GM19351 (cell line): ENCODE results near the gene KIF19.

Experiments
- ATAC-seq: cut with Tn5 transposase; IDR thresholded peaks from one replicate; pipeline ENCODE4 v1.9.1; 2021; ENCODE audit warnings: mild to moderate bottlenecking, moderate library complexity; ENCODE audit not compliant: unreplicated experiment

KIF19 gene

DNA sequence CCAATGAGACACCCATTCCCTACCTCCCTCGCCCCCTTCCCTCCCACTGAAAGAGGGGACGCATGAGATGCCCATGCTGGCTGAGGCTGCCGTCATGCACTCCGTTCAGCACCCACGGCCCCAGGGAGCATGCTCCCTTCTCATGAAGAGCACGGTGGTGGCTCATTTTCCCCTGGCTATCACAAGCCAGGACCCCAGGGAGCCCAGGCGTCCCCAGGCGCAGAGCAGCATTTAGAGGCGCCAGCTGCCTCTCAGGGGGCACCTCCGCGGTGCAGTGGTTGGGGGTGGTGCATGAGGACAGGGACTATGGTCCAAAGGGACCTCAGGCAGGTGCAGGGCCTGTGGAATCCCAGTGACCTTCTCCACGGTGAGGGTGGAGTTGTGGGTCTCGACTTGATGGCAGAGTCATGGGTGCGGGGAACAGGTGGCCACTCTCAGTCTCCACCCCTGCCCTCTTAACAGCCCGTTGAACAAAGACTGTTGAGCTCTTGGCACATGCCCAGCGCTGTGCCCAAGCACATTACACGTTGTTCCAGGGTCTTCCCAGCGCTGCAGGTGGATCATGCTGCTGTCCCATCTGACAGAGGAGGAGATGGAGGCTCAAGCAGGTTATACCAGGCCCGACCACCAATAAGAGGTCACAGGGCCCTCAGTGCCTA is 13.6 kb downstream of the KIF19 start:
- no peak for ATAC-seq

DNA sequence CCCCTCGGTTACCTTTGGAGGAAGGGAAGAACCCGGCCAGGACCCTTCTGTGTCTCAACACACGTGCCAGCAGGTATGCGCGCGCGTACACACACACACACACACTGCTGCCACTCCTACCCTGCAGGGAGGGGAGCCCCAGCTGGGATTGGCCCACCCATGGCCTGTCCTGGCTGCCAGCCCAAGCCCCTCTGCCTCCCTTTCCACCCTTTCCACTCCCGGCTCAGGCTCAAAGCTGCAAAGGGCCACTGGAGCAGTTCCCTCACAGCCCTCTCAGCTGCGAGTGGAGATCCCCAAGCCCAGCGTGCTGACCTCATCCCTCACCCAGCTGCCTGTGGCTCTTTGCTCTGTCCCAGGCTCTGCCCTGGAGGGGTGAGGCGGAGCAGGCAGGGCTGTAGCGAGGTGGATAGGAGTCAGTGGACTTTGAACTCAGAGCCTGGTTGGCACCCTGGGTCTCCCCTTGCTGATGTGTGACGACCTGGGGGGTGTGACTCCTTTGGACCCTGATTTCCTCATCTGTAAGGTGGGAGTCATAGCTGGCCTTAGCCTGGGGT is 14.5 kb downstream of the KIF19 start:
- ATAC-seq = no peak

DNA sequence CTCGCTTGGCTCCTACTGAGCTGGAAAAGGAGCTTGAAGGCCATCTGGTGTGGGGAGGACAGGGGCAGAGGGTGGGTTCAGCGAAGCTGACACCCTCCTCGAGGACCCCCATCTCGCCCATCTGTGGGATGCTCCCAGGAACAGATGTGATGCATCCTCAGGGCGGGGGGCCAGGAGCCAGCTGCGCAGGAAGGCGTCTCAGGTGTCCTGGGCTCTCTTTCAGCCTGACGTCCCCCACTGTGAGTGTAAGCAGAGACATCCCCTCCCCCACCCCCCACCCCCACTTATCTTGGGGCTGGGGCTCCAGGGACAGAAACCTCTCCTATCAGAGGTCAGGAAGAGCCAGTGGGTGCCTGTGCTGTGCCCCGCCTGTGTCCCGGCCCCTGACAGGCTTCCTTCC is 16.2 kb downstream of the KIF19 start:
- ATAC-seq = no peak

DNA sequence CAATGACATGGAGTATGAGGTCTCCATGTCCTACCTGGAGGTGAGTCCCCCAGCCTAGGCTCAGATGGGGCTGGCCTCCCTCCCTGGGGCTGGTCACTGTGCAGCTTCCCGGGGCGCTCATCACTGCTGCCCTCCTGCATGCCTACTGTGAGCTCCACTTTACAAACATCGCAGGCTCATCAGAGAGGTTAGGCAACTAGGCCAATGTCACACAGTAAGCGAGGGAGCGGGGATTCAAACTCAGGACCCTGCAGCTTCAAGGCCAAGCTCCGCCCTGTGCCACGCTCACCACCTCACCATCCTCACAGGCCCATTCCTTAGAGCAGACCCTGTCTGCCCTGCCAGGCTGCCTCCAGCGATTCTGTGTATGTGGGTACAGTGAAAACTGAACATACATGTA is 17.1 kb downstream of the KIF19 start:
- no peak for ATAC-seq

DNA sequence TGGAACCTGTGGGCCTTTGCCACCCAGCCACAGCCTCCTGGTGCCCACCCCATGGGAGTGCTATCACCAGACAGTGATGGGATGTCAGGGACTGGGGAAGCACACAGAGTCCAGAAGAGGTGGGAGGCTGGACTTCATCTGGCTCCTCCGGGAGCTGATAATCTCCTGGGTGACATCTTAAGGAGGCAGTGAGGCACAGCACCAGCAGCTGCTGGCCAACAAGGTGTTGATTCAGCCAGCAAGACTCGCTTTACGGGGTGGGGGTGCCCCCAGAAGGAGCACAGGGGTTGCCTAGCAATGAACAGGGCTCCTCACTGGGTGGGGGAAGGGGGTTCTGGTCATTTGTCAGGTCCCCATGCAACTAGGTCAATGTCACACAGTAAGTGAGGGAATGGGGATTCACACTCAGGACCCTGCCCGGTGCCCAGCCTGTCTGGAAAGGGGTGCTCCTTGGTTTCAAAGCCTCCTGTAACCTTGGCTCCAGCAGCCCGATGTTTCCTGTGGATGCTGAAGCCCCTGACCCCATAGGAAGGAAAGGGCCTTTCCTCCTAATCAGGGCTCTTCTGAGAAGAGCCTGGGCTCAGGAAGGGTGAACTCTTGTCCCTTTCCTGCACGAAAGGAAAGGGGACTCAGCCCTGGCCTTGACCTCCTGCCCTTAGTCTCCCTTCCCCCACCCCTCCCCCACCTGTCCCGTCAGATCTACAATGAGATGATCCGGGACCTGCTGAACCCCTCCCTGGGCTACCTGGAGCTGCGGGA is 17.7 kb downstream of the KIF19 start:
- ATAC-seq = no peak

DNA sequence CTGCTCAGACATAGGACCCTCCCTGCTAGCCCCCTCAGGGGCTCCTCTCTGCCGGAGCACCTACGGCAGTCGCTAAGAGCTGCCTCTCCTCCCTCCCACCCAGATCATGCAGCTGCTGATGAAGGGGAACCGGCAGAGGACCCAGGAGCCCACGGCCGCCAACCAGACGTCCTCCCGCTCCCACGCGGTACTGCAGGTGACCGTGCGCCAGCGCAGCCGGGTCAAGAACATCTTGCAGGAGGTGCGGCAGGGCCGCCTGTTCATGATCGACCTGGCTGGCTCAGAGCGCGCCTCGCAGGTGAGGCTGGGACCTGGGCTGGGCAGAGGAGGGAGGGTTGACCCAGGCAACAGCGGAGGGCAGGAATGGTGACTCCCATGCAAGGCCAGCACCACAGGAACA is 18.6 kb downstream of the KIF19 start:
- ATAC-seq = no peak

DNA sequence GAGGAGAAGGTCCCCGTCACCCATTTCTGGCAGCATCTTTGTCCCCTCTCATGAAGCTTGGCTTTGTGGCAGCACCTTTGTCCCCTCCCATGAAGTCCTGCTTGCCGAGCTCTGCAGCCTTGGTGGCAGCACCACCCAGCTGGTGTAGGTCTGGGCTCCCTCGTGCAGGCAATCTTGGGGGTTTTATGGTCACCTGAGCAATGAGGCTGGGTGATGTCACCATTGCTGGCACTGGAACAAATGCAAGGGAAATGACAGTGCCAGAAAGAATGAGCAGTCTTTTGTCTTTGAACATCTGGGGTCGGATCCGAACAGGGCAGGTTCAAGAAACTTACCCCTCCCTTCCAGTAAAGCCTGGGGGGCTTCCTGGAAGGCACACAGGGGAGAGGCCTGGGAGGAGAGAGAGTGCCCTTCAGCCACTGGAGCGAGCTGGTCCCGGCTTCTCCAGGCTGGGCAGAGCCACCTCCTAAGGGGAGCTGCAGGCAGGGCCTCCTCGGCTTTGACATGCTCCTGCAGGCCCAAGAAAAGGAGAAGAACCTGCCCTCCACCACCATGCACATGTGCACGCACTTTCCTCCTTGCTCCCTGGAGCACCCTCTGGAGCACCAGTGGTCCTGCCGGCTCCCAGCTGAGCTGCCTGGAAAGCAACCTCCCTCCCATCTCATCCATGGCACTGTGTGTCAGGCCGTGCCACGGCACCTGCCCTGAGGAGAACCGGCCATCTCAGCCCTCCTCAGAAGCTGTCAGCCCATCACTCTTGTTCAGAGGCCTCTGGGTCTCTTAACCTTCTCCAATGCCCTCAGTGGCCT is 19.6 kb downstream of the KIF19 start:
- ATAC-seq = no peak

DNA sequence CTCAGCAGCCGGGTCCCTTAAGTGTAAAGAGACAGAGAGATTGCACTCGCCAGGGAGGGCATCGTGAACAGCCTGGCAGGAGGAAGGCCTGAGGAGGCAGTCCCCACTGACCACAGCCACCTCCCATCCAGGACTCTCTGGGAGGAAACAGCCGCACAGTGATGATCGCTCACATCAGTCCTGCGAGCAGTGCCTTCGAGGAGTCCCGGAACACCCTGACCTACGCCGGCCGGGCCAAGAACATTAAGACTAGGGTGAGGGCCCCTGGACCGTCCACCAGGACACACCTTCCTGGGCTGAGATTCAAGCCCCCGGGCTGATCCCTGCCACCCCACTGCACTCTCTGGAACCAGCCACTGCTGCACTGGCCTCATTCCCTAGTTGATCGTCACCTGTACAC is 21.6 kb downstream of the KIF19 start:
- no peak for ATAC-seq

DNA sequence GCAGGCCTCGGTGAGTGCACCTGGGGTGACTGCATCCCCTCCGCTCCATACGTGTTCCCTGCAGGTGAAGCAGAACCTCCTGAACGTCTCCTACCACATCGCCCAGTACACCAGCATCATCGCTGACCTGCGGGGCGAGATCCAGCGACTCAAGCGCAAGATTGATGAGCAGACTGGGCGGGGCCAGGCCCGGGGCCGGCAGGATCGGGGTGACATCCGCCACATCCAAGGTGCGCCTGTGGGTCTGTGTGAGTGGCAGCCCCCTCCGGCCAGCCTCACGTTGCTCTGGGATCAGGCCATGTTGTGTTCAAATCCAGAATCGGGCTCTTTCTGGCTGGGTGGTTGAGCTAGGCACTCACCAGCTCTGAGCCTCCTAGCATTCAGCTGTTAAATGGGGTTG is 23.1 kb downstream of the KIF19 start:
- no peak for ATAC-seq

DNA sequence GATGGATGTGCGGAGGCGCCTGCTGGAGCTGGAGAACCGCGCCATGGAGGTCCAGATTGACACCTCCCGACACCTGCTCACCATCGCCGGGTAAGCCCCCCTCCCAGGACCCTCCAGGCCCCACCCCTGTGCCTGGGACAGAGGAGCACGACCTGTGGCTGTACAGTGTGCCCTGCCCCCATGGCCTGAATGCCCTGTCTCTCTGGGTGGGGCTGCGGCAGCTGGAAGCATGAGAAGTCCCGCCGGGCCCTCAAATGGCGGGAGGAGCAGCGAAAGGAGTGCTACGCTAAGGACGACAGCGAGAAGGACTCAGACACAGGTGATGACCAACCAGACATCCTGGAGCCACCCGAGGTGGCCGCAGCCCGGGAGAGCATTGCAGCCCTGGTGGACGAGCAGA is 24.5 kb downstream of the KIF19 start:
- ATAC-seq = no peak

DNA sequence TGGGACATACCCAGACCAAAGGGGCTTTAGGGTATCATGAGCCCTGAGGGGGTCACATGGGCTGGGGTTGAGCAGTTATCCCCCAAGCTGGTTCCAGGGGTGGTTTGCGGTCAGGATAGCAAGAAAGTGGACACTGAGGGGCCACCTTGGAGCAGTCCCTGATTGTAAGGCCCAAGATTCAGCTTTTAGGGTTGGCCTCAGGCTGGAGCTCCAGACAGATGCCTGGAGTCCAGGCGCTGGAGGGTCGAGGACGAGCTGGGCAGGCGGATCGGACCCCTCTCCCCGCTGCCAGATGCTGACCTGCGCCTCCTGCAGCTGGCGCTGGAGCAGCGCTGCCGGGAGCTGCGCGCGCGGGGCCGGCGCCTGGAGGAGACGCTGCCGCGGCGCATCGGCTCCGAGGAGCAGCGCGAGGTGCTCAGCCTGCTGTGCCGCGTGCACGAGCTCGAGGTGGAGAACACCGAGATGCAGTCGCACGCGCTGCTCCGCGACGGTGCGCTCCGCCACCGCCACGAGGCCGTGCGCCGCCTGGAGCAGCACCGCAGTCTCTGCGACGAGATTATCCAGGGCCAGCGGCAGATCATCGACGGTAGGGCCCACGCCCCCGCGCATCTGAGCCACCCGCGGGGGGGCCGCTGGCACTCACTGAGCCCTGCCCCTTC is 25.7 kb downstream of the KIF19 start:
- no peak for ATAC-seq

DNA sequence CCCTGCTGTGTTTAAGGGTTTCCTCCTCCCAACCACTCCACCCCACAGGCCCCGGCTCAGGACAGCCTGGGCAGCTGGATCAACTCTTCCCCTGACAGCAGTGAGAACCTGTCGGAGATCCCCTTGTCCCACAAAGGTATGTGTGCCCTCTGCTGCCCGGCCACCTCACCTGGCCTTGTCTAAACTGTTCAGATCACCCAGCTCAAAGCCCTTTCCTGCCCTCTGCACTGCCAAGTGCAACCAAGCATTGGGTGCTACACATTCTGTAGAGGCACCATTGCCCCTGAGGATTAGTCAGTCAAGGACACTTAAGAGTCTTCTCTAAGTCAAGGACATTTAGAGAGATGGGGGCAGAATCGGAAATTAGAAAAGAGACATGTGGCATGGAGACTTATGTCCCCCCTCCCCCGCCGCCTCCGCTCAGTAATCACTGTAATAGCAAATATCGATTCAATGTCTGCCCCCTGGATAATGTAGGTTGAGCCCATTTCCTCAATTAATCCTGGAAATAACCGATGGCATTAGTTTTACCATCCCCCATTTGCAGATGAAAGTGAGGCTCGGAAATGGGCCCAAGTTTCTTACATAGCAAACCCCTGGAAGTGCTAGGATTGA is 27.5 kb downstream of the KIF19 start:
- no peak for ATAC-seq

DNA sequence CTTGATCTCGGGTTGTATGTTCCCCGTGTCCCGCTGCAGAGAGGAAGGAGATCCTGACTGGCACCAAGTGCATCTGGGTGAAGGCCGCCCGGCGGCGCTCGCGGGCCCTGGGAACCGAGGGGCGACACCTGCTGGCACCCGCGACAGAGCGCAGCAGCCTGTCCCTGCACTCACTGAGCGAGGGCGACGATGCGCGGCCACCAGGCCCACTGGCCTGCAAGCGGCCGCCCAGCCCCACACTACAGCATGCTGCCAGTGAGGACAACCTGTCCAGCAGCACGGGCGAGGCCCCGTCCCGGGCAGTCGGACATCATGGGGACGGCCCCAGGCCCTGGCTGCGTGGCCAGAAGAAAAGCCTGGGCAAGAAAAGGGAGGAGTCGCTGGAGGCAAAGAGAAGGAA is 28.1 kb downstream of the KIF19 start:
- peak; percentile 59 for ATAC-seq

DNA sequence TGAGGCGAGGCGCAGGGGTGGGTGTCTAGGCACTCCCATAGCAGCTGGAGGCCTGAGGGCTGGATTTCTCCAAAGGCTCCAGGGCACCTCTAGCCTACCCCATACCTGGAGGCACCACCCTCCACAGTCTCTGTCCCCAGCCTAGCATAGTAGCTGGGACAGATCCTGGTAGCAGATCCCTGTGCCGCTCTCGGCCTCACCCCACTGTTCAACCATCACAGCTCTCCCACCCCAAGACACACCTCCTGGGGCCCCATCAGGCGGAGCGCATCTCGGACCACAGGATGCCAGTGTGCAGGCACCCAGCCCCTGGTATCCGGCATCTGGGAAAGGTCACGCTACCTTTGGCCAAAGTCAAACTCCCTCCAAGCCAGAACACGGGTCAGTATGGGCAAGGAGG is 28.5 kb downstream of the KIF19 start:
- ATAC-seq = no peak

DNA sequence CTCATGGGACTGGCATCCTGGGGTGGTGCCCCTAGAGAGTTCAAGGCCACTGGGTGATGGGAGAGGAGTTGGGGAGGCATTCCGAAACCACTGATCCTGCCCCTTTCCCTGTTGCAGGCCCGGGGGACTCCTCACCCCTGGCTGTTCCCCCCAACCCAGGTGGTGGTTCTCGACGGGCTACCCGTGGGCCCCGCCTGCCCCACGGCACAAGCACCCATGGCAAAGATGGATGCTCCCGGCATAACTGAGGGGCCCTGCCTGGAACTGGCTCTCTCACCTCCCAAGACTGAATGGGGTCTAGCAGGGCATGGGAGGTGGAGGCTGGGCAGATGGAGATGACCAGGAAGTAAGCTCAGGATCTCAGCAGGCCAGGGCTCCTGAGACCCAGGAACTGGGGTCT is 29.0 kb downstream of the KIF19 start:
- ATAC-seq = no peak

DNA sequence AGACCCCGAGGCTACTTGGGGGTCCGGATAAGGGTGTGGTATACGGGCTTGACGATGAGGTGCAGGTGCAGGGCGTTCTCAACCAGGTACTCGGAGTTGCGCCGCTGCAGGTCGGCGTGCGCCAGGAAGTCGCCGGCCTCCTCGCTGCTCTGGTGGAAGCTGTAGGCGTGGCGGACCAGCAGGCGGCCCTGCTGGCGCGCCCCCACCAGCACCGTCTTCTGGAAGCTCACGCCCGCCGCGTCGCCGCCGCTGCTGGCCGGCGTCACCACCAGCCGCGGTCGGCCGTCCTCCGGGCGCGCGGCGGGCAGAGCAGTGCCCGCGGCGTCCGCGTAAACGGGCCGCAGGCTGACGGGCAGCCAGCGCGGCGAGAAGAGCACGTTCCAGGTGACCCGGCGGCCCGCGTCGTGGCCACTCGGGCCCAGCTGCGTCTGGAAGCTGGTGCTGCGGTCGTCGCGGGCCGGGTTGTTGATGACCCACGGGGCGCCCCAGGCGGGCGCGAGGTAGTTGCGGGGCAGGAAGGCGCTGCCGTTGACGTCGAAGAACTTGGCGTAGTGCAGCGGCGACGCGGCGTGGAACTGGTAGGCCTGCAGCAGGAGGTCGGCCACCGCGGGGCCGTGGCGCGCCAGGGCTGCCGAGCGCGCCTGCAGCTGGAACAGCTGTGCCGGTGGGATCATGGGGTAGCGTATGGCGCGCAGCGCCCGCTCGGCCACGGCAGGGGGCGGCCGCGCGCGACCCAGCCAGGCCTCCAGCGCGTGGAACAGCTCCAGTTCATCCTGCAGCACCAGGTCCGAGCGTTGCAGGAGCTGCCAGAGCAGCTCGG is 30.8 kb downstream of the KIF19 start:
- no peak for ATAC-seq

DNA sequence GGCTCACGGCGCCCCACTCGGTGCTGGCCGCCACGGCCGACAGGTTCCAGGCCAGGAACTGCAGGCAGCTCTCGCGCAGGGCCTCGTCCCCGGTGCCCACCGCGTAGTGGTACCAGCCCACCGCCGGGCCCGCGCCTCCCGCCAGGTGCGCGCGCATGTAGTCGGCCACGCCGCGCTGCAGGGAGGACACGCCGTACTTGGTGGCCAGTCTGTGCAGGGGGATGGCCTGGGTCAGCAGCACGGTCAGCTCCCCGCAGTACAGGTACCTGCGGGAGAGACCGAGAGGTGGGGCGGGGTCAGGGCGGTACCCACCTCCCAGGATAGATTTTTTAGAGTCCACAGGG is 31.4 kb downstream of the KIF19 start:
- no peak for ATAC-seq

DNA sequence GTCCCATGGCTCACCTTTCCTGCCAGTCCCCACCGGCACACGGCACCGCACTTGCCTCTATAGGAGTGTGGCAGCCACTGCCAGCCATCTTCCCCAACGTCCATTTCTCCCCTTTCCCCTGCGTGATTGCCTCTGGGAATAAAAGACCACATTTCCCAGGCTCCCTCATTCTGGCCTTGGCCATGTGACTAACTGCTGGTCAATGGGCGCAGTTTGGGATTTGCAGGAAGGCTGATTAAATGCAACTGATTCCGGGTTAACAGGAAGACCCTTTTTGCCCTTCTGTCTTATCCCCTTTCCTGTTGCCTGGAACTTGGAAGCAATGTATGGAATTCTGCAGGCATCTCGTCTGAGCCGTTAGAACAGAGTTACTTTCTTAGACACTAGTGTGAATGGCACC is 32.7 kb downstream of the KIF19 start:
- ATAC-seq = no peak

DNA sequence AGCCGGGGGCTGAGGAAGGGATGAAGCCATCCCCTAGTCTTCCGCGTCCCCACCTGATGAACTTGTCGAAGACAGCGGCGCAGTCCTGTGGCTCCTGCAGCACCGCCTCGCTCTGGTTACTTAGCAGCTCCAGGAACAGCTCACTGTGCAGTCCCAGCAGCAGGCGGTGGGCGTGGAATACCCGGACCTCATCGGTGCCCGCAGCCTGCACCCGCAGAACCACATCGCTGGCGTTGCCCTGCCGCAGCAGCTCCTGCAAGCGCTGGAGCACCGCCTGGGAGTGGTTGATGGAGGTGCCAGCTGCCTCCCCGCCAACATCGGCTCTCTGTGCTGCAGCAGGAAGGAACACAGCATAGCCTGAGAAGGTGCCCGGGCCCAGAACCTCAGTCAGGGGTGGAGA is 33.9 kb downstream of the KIF19 start:
- ATAC-seq = no peak

DNA sequence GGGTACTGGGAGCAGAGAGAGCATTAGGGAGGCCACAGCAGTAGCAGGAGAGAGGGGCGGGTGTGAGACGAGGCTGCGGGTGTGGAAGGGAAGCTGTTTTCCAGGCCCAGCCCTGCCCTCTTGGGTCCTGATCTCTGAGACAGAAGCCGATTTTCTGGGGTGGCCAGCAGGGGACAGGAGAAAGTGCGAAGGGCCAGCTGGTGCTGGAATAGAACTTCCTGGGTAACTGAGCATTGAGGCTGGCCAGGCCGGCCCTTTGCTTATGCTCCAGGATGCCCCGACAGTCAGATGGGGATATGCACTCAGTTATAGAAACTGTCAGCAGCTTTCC is 34.8 kb downstream of the KIF19 start:
- ATAC-seq = no peak
